GM18951 (cell line): ENCODE data around the gene ADGRG3.

ENCODE experiments used
- POLR2A ChIP-seq: IDR thresholded peaks from 4 replicates; pipeline ENCODE4 v1.6.1; 2011; ENCODE audit warnings: mild to moderate bottlenecking; ENCODE audit not compliant: insufficient read length, insufficient read depth; ENCODE audit errors: extremely low read depth
- in situ Hi-C: fragments of 300-500 bp; cut with MboI; formaldehyde crosslinking; loops from one replicate; pipeline ENCODE4 v1.12.0; 2022; ENCODE audit warnings: low sequenced_read_pairs, mixed read lengths, inconsistent platforms; ENCODE audit not compliant: unreplicated experiment

The ADGRG3 gene

GRCh38 chr16:57738844-57739243, 70.7 kb downstream of the ADGRG3 start:
- in situ Hi-C loops, result no loop called here
- TF ChIP-seq POLR2A, result no peak
